B cell (primary cell): Measurements from ENCODE around the gene LPO. TPM values are rescaled to one million over a fixed set of nuclear protein-coding genes. Genes with fewer than 3 reads are reported as not detected.

ENCODE experiments used
- ATAC-seq: fragments of 200-7000 bp; cut with Tn5 transposase; one replicate; pipeline ENCODE4 v1.10.0; 2021; ENCODE audit warnings: low read depth, mild to moderate bottlenecking, moderate number of reproducible peaks, moderate library complexity
- CTCF ChIA-PET: fragments of 350-600 bp; sonication (Branson Sonifier 250); formaldehyde crosslinking; loops from one replicate; lab custom pipeline; 2021; ENCODE audit warnings: antibody characterized with exemption, inconsistent platforms; lab: Charles Lee
- POLR2A ChIA-PET: fragments of 350-600 bp; sonication (Branson Sonifier 250); formaldehyde crosslinking; loops from one replicate; lab custom pipeline; 2021; ENCODE audit warnings: antibody characterized with exemption; lab: Charles Lee
- DNase-seq: peaks from one replicate; pipeline ENCODE4 v3.0.0; 2013
- H2AFZ ChIP-seq: 2 replicates; pipeline ENCODE4 v1.6.1; 2012; ENCODE audit warnings: mild to moderate bottlenecking, low read depth, low read length; ENCODE audit not compliant: insufficient read depth, poor library complexity, severe bottlenecking
- H3K27ac ChIP-seq, 2 donors: 1 replicate in 1 of 2; 2 replicates in 1 of 2; pipeline ENCODE4 v1.5.1; 2012 to 2013; ENCODE audit warnings: low read length in 2 of 2, mild to moderate bottlenecking in 2 of 2, moderate library complexity in 1 of 2
- H3K27me3 ChIP-seq, 4 experiments: fragments of 200-600 bp in 1 of 4; sonication (generic) in 1 of 4; replicated peaks in 1 of 4; 1 replicate in 2 of 4; 2 replicates in 2 of 4; pipeline versions ENCODE4 v1.6.1 to v1.7.0; 2013 to 2016; ENCODE audit warnings: low read length in 3 of 4, mild to moderate bottlenecking in 2 of 4, mixed read lengths in 1 of 4, moderate library complexity in 1 of 4; ENCODE audit not compliant: insufficient read depth in 4 of 4, control insufficient read depth in 3 of 4; ENCODE audit errors: control extremely low read depth in 1 of 4
- H3K36me3 ChIP-seq, 2 experiments: replicated peaks in 1 of 2; 1 replicate in 1 of 2; 2 replicates in 1 of 2; pipeline versions ENCODE4 v1.6.1 to v1.7.1; 2013; ENCODE audit warnings: low read length in 1 of 2; ENCODE audit not compliant: insufficient read depth in 2 of 2, control insufficient read depth in 1 of 2; ENCODE audit errors: control extremely low read depth in 1 of 2, extremely low read depth in 1 of 2
- H3K4me1 ChIP-seq, 2 donors: fragments of 200-600 bp in 1 of 2; sonication (generic) in 1 of 2; 1 replicate in 1 of 2; 2 replicates in 1 of 2; pipeline versions ENCODE4 v1.5.1 to v1.6.1; 2013 to 2017; ENCODE audit warnings: low read length in 2 of 2; ENCODE audit not compliant: control insufficient read depth in 2 of 2, insufficient read depth in 2 of 2
- H3K4me2 ChIP-seq: replicated peaks from 2 replicates; pipeline ENCODE3; 2012; ENCODE audit warnings: mild to moderate bottlenecking, low read depth, low read length; ENCODE audit not compliant: poor library complexity, severe bottlenecking
- H3K4me3 ChIP-seq, 5 experiments: fragments of 200-600 bp in 1 of 5; sonication (generic) in 1 of 5; 1 replicate in 3 of 5; 2 replicates in 2 of 5; pipeline versions ENCODE4 v1.5.1 to v1.7.0; 2011 to 2016; ENCODE audit warnings: low read length in 4 of 5, mild to moderate bottlenecking in 4 of 5, low read depth in 2 of 5, control low read depth in 1 of 5, moderate library complexity in 1 of 5; ENCODE audit not compliant: insufficient read depth in 1 of 5; ENCODE audit errors: control extremely low read depth in 1 of 5, extremely low read depth in 1 of 5
- H3K79me2 ChIP-seq: fragments of 200-600 bp; sonication (generic); one replicate; pipeline ENCODE4 v1.6.0; 2016; ENCODE audit warnings: low read length; ENCODE audit not compliant: control insufficient read depth, insufficient read depth
- H3K9ac ChIP-seq: fragments of 200-600 bp; sonication (generic); 2 replicates; pipeline ENCODE4 v1.6.1; 2017; ENCODE audit warnings: mild to moderate bottlenecking, low read length, moderate library complexity
- H3K9me3 ChIP-seq, 3 donors: one replicate each; pipeline versions ENCODE4 v1.6.1 to v1.7.1; 2013; ENCODE audit warnings: low read length in 2 of 3; ENCODE audit not compliant: control insufficient read depth in 2 of 3, insufficient read depth in 1 of 3; ENCODE audit errors: control extremely low read depth in 1 of 3
- H4K20me1 ChIP-seq: 2 replicates; pipeline ENCODE4 v1.6.0; 2012; ENCODE audit warnings: mild to moderate bottlenecking, low read length; ENCODE audit not compliant: insufficient read depth, control insufficient read depth, poor library complexity, severe bottlenecking
- H3K27ac Mint-ChIP-seq: one replicate; pipeline ENCODE4 v1.8.0; 2021; ENCODE audit warnings: mixed read lengths
- H3K27me3 Mint-ChIP-seq: one replicate; pipeline ENCODE4 v1.8.0; 2021; ENCODE audit warnings: mixed read lengths
- H3K4me1 Mint-ChIP-seq: one replicate; pipeline ENCODE4 v1.8.0; 2021; ENCODE audit warnings: mixed read lengths
- H3K4me3 Mint-ChIP-seq: one replicate; pipeline ENCODE4 v1.8.0; 2021; ENCODE audit warnings: mixed read lengths
- H3K9me3 Mint-ChIP-seq: one replicate; pipeline ENCODE4 v1.8.0; 2022; ENCODE audit warnings: mixed read lengths; ENCODE audit not compliant: insufficient read depth
- EZH2 ChIP-seq: IDR thresholded peaks from 2 replicates; pipeline ENCODE4 v1.6.1; 2012; ENCODE audit warnings: borderline replicate concordance, low read depth, mild to moderate bottlenecking, moderate library complexity, low read length; ENCODE audit not compliant: insufficient read depth, poor library complexity, severe bottlenecking
- WGBS: methylation state at CpG from one replicate; pipeline ENCODE4 v1.1.5; 2013; ENCODE audit warnings: missing lambda C conversion rate; ENCODE audit not compliant: insufficient coverage; 5-methylcytosine and 5-hydroxymethylcytosine counted together
- intact Hi-C: fragments of 100-400 bp; cut with micrococcal nuclease; formaldehyde crosslinking; loops from one replicate; pipeline ENCODE4 v1.10.0; 2022
- polyA plus RNA-seq: library from polyadenylated mRNA; depleted of rRNA; stranded (reverse); fragments of >200 nt; gene quantifications from 2 replicates; pipeline ENCODE4 v1.2.3, GENCODE V29; 2012
- total RNA-seq, 2 donors: library from RNA; stranded (reverse); fragments of 120-200 nt in 1 of 2; gene quantifications; 1 replicate in 1 of 2; 2 replicates in 1 of 2; pipeline versions ENCODE4 v1.2.3 to v1.2.4, GENCODE V29; 2013 to 2022
- TF ChIP-seq, protein P1 (sequence below): fragments of 200-600 bp; IDR thresholded peaks from one replicate; pipeline ENCODE4 v1.8.0; 2022; ENCODE audit warnings: antibody characterized with exemption, mild to moderate bottlenecking

The LPO gene
- total and polyA plus RNA-seq, 2 donors (not counting 1 experiment from before 2014, with no cell fraction given): not detected

DNA sequence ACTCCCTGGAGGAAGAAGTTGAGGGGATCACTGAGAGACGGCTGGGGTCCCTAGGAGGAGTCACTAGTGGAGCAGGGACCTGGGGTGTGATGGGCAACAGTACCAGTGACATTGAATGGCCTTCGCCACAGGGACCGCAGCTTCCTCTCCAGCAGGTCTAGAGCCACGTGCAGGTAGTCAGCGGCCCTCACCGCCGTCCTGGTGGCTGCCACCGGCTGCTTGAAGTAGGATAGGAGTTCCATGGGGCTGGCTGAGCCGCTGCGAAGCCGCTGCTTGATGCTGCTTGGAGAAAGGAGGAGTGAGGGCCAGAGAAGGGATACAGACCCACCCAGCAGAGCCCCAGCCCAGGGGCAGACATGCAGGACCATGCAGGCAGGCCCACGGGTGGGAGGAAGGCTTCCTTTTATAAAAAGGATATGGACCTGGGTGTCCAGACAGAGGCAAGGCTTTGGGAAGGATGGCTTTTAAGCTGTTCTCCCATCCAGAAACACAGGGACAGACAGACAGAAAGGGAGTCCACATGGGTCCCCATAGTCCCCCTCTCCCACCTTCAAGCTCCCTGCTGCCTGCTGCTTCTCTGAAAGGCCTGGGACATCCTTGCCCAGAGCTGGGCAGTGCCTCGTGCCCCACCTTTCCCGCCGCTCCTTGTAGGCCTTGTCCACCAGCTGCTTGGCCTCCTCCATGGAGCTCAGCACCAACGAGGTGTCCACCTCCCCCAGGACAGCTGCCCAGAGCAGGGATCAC, 41.5 kb downstream of the LPO start:
- H3K9me3 Mint-ChIP-seq: no peaks in the 10 kb centered on the region
- Histone ChIP-seq H3K4me3 (no peak overlapping the region), H3K79me2 (no peaks in the 10 kb centered on the region), H2AFZ (no peak overlapping the region), H3K9ac (no peak overlapping the region), H3K4me2 (no peak overlapping the region), H3K27ac (no peak overlapping the region), H3K4me1 (peaks cover 0 to 3% of the 10 kb centered on the region in 2 donors), H3K9me3 (no peaks in the 10 kb centered on the region), H4K20me1 (no peaks in the 10 kb centered on the region), H3K36me3 (no peaks in the 10 kb centered on the region), H3K27me3 (peaks cover 0 to 20% (median 0%) of the 10 kb centered on the region in 4 experiments)
- POLR2A ChIA-PET: no interaction called here
- no peak overlapping the region for H3K4me3 Mint-ChIP-seq
- DNase-seq (no peak), ATAC-seq (peak; percentile 28)
- intact Hi-C loops: no loop called here
- CTCF ChIA-PET: interaction anchor here (0.7 to 0.9 kb wide), 3 partner anchors 37 to 169 kb away, joined by 3 read pairs; no protein-coding TSS in a partner anchor
- no peak overlapping the region for H3K27ac Mint-ChIP-seq
- WGBS: 64% methylated on average over 16 of the region's 16 CpGs
- TF ChIP-seq, protein P1, sequence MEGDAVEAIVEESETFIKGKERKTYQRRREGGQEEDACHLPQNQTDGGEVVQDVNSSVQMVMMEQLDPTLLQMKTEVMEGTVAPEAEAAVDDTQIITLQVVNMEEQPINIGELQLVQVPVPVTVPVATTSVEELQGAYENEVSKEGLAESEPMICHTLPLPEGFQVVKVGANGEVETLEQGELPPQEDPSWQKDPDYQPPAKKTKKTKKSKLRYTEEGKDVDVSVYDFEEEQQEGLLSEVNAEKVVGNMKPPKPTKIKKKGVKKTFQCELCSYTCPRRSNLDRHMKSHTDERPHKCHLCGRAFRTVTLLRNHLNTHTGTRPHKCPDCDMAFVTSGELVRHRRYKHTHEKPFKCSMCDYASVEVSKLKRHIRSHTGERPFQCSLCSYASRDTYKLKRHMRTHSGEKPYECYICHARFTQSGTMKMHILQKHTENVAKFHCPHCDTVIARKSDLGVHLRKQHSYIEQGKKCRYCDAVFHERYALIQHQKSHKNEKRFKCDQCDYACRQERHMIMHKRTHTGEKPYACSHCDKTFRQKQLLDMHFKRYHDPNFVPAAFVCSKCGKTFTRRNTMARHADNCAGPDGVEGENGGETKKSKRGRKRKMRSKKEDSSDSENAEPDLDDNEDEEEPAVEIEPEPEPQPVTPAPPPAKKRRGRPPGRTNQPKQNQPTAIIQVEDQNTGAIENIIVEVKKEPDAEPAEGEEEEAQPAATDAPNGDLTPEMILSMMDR: no peak
- TF ChIP-seq EZH2: no peak
- H3K4me1 Mint-ChIP-seq: no peaks in the 10 kb centered on the region
- H3K27me3 Mint-ChIP-seq: peaks cover 24% of the 10 kb centered on the region
